DMS79 (cell line): ENCODE measurements around the gene HOXB4.
A peak's percentile ranks its signal among the peaks of the same experiment; 100 is the strongest.

Source experiments
- DNase-seq: peaks from one replicate; lab custom pipeline; 2025; lab: John Stamatoyannopoulos, UW

HOXB4 gene

DNA sequence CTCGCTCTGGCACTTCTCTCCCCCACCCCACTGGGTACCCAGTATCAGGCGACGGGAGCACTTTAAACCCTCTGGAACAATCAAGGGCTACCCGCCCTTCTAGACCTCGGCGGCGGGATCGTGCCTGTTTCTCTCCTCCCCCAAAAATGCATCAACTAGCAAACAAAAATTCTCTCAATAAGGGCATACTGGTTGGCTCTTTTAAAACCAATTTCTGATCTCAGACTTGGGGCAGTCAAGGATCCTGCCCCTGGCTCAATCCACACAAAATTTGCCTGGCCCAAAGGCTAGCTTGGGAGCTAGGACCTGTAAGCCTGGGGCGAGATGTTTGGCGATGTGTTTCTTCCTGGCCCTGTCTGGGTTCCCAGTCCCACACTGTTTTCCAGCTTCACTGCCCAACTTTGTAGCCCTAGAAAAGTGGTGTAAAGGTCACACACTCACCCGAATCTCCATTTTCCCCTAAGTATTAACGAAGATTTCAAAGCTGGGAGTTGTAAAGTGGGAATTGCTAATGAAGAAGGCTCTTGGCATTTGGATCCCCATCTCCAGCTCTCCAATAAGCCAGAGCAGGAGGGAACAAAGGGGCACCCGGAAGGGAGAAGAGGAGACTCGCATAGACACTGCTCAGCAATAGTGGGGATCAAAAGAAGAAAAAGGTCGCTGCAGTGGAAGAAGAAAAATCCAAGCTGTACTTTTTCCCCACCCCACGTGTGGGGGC lies 18.9 kb downstream of the HOXB4 start:
- no peak for DNase-seq

DNA sequence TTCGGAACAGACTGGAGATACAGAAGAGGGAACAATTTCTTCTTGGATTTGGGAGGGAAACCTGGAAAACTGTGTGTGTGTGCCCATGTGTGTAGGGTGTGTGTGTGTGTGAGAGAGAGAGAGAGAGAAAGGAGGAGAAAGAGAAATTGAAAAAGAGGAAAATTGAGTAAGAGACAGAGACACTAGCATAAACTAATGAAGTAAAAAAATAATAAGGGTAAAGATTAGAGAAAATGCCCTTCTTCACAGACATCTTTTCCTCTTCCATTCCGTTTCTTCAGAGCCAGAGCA lies 19.4 kb downstream of the HOXB4 start:
- DNase-seq, result no peak

DNA sequence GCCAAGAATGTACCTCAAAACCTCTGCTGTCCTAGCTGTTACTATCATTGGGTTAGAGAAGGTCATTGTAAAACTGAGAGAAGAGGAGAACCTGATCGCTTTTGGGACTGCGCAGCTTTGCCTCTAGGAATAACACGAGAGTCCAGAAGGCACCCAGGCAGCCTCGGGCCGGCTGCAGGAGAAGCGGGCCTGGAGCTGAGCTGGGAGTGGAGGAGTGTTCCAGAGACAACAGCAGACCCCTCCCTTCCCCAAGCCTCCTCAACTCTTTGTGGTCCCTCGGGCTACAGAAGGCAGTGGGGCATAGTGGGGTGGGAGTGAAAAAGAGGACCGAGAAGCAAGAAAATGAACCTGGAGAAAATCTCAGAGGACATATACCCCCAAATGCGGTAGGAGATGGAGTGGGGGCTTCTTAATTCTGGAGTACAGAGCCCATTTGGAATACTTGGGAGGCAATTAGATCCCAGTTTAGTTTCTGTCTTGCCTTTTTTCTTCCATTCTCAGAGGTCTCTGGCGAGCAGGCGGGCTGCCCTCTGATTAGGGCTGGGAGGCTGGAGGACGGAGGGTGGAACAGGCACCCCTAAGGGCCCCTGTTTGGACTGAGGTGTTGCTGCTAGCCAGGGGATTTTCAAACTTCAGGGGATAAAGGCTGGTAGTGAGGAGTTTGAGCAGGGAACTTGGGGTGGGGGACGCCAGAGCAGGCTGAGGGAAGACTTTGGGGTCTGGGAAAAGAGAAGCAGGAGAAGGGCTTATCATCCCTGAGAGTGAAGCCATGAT lies 19.9 kb downstream of the HOXB4 start:
- DNase-seq, result no peak

DNA sequence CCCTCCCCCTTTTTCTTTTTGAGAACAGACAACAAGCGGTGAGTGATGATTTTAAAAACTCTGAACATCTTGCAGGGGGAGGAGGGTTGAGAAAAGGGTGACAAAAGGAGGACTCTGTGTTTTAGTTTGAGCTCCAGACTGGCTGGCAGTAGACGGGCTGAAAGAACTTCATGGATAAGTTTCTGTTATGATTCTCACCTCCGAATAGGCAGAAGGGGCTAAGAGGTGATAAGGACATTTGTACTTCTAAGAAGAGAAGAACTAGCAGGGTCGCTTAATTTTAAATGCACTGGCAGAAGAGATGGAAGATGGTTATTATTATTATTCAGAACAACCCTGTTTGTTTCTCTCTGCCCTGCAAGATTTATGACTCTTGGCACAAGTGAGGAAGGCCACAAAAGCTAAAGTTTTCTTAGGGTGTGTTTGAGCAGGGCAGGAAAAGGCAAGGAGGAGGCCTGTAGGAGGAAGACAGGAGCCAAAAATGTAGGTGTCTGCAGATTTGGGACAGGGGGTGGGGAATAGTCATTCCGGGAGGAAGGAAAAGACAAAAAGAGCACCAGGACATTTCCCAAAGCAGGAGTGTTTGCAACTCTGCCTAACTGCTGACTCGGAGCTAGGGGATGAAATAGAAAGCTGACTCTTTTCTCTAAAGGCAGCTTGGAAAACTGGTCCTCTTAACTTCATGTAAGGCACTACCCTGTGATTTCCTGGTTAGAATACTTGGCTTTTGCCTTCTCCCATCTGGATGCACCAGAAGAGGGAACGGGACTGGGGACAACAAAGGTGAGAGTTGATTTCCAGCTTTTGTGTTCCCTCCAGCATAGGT lies 21.4 kb downstream of the HOXB4 start:
- DNase-seq, result no peak

GRCh38 chr17:48556229-48556575 lies 21.9 kb downstream of the HOXB4 start:
- no peak for DNase-seq

DNA sequence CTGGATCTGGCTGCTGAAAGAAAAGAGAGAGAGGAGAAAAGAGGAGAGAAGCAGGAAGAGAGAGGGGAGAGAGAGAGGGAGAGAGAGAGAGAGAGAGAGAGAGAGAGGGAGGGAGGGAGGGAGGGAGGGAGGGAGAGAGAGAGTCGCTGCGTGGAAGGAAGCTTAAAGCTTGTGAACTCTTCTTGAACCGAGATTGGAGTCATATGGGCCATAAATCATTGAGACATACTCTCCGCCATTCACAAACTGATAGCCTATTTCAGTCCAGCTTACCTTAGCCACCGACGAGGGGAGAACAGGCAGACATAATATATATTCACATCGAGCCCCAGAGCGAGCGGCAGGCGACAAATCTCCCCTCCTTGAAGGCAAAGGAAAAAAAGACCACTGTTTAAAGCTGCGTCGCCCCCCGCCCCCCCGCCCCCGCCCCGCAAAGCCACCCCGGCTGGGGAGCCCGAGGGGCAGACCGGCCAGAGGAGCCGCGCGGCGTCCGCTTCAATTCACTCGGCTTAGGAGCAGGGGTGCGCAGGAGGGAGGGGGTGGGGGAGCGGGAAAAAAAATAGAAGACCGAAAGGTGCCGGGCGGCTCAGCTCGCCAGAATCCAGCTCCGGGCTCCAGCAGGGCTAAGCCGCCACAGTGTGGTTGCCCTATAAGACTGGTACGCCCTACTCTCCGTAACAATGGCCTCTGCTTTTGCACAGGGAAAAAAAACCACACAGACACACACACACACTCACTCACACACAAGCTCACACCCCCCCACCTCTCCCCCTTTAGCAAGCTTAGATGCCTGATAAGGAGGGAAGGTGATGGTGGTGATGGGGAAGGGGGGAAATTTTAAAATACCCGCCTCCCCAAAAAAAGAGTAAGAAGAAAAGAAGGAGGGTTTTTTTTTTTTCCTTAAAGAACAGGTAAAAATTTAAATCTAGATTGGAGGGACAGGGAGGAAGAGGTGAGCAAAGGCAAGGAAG lies 22.6 kb downstream of the HOXB4 start:
- DNase-seq, result peak; percentile 50

- no peak for DNase-seq
These were observed 23.5 kb downstream of the HOXB4 start for GRCh38 chr17:48554412-48555257.

- DNase-seq, result no peak
These were observed 24.3 kb downstream of the HOXB4 start for GRCh38 chr17:48553826-48554225.

- DNase-seq, result no peak
These were observed 25.0 kb downstream of the HOXB4 start for GRCh38 chr17:48553190-48553547.

- no peak for DNase-seq
These were observed 25.5 kb downstream of the HOXB4 start for GRCh38 chr17:48552466-48553189.

GRCh38 chr17:48551596-48552465 lies 26.3 kb downstream of the HOXB4 start:
- DNase-seq, result no peak

DNA sequence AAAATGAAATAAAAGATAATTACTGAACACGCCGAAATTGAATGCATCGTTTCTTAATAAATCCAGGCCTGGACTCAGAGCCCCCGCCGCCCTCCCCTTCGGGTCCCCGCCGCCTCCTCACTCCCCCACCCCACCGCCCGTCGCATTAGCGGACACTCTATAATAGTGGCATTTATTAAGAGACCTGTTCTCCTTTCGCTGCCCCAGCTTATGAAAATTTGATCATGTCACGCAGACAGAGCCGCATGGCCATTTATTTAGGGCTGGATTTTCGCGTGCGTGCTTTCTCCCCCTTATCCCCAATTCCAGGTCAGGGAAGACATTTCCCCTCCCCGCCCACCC lies 27.0 kb downstream of the HOXB4 start:
- DNase-seq, result no peak

GRCh38 chr17:48550502-48551213 lies 27.5 kb downstream of the HOXB4 start:
- no peak for DNase-seq

DNA sequence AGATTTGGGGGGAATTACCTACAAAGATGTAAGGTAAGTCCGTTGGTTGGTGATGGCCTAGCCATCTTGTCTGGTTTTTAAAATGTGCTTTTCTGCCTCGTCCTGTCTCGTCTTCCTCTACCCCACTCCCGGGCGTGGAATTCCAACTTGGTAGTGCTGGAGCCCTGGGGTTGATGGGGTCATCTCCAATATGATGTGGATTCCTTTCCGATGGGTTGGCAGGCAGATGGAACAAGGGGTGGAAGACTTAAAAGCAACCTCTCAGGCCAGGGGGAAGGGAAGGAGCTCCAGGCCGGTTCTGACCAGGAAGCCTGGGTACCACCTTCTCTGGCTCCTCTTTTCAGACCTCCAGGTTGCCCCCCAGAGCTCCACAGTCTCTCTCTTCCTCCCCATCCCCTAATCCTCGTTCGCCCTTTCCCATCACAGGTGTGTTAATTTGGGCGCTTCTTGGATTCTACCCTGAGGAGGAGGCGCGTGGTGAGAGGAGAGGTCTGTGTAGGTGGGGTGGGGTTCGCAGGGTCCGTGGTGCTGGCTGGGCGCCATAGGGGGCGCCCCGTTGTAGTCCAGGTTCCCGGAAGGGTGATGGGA lies 28.1 kb downstream of the HOXB4 start:
- DNase-seq, result no peak

DNA sequence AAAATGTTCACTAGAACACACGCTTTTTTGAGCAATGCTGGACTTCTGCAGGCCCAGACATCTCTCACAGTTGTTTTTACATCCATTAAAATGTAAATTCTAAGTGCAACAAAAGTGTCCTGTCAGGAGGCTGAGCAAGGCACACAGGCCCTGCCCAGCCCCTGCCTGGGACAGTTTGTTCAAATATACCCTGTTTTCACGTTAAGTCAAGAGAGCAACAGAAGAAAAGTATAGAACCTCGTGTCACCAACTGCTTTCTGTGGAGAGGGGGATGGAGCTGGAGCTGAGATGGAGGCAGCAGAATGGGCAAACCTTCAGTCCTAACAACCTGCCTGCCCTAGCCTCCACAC lies 28.9 kb downstream of the HOXB4 start:
- DNase-seq, result no peak

DNA sequence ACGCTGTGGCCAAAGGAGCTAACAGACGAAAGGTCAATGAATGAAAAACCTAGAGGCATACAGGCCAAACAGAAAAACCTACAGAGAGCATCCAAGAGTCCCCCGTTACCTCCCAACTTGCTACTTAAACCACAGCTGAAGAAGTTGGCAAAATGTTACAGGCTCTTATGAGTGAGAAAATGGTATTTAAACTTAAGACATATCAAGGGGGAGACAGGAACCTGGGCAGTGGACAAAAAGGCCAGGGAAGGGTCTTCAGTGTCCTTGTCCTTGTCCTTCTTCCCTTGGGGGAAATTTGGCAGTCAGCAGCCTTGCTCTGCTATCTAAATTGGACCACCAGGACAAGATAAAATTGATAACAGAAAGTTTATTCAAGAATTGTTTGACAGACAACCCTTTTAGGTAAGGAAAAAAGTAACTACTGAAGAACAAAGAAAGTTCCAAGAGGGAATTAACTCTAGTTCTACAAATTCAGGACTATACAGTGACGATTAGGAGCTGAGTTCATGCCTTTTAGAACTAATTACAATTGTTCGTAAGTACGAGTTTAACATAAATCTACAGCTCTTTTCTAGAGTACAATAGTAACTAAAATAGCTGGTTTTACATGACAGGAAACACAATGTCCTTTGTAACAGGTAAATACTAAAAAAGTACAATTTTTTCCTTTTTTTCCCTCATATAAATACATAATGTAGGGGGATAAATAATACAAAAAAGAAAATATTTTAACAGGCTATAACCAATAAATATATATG lies 29.4 kb downstream of the HOXB4 start:
- DNase-seq, result no peak

DNA sequence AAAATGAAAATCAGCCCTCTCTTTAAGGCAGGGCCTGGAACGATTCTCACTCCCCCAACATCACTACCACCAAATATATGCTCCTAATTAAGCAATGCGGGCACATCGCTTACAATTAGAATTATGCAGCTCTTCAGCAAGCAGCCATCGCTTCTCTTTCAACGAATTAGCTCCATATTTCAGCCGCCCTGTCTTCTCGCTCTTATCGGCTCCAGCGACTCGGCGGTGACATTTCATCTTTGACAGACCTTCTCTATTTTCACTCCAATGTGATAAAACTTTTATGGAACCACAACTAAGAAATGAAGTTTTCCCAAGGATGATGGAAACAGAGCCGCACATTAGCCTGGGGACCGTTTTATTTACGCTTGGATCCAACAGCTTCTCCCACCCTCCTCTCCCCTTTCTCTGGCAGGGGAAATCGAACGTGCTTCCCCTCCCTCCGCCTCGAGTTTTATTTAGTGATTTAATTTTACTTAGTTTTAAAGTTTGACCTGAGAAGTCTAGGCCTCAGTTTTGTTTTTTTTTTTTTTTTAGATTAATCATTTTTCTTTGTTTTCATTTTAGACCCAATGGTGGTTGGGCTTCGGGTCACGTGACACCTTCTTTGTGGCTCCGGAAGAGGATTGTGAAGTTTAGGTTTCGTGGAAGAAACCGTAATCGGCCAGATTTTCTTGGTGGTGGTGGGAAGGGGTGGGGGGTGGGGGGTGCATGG lies 30.2 kb downstream of the HOXB4 start:
- DNase-seq, result peak; percentile 34
